HG02970 (cell line): ENCODE results near the gene CDIPT.
"Not testable (repeated sequence)": the region's sequence is repeated elsewhere in the genome, so short reads cannot be mapped to it uniquely, and the experiment has no call there.

ENCODE experiments used
- ATAC-seq: cut with Tn5 transposase; IDR thresholded peaks from one replicate; pipeline ENCODE4 v1.9.1; 2021; ENCODE audit warnings: mild to moderate bottlenecking, moderate library complexity, moderate number of reproducible peaks; ENCODE audit not compliant: unreplicated experiment, low FRiP score

Gene CDIPT, protein sequence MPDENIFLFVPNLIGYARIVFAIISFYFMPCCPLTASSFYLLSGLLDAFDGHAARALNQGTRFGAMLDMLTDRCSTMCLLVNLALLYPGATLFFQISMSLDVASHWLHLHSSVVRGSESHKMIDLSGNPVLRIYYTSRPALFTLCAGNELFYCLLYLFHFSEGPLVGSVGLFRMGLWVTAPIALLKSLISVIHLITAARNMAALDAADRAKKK

DNA sequence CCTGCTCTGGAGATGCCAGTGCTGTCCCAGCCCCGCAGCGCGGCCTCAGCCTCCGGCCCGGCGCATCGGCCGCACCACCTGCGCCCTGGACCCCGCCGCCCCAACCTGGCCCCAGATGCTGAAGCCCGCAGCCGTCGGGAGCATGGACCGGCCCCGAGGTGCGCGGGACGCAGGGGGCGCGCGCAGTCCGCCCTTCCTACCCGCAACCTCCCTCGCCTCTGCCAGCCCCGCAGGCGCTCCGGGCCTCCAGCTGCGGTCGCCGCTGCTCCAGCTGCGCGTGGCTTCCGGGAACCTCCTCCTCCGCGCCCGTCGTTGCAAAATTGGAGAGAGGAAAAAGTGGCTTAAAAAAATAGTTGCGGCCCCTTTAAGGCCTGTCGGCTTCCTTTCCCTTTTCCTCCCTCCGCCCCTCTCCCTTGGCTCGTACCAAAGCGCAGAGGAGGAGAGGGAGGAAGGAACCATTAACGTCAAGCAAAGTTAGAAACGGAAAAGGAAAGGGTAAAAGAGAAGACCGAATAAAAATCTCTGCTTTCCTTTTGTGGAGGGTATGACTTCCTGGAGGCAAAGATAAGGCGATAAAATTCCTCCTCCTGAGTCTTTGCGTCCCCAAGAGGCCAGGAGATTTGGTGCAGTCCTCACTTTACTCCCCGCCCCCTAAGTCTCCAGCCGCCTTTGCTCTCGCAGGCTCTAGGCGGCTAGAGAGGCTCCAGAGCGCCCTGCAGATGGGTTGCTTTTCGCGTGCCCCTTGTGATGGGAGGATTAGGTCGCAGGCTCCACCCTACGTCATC is at the start of gene CDIPT:
Gene CDIPT (minus strand): TSS at position 343 of the 785 bp plus-strand sequence. CDS start 369 bp downstream, outside the sequence.
- ATAC-seq = peak; percentile 81

DNA sequence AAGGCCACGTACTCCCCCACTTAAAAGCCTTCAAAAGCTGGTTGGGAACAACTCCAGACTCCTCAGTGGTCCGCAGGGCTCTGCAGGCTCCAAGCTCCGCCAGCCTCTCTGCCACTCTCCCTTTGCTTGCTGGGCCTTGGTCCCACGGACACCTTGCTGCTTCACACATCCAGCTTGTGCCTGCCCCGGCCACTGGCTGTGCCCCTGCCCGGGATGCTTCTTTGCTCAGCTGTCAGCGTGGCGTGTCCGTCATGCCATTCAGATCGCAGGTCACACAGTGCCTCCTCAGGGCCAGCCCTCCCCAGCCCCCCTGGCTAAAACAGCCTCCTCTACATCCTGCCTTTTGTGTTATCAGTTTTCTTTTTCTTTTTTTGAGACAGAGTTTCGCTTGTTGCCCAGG is 49.1 kb upstream of the CDIPT start:
- no peak for ATAC-seq

DNA sequence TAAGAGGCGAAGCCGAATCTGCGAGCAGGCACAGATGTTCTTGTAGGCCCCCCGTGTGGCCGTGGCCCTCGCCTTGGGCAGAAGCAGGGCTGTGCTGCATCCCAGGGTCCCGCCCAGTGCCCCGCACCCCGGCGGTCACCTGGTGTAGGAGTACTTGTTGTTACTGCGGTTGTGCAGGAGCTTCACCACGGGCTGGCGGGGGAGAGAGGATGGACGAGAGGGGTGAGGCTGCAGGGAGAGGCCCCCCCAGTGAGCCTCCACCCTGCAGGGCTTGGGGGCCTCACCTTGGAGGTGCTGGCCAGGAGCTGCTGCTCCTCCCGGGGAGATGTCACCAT is 48.6 kb upstream of the CDIPT start:
- ATAC-seq = no peak

DNA sequence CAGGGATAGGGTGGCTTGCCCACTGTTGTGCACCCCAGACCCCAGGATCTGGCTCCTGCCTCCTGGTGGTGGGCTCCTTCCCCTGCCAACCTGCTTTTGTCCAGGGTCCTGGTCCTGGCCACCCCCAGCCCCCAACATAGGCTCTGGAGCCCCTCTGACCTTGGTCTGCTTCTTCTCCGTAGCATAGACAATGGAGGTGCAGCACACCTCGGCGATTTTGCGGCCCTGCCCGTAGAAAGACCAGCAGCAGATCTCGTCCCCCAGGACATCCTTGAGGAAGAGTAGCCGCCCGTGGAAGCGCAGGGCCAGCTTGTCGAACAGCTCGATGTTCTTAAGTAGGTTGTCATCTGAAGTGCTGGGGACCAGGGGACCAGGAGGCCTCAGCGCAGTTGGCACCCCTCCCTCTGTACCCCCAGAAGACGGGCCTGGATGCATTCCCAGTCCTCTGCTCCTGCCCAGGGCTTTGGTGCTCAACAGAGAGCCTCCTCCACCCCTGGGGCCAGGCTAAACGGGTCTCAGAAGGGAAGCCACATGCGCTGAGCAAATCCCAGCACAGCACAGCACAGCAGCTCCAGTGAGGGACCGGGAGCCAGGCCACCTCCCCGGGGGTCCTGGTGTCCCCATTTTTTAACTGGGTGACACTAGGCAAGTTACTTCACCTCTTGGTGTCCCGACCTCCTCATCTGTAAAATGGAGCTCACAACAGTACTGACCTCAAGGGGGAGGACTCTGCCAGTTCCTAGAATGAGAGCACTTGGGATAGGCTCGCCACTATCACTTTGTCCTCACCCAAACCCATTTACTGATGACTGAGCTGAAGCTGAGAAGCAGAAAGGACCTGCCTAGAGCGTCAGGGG is 48.0 kb upstream of the CDIPT start:
- no peak for ATAC-seq

DNA sequence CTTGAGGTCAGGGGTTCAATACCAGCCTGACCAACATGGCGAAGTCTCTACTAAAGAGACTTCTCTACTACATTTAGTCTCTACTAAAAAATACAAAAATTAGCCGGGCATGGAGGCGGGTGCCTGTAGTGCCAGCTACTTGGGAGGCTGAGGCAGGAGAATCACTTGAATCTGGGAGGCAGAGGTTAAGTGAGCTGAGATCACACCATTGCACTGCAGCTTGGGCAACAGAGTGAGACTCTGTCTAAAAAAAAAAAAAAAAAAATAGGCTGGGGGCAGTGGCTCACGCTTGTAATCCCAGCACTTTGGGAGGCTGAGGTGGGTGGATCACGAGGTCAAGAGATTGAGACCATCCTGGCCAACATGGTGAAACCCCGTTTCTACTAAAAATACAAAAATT is 46.8 kb upstream of the CDIPT start:
- not testable (repeated sequence) for ATAC-seq

DNA sequence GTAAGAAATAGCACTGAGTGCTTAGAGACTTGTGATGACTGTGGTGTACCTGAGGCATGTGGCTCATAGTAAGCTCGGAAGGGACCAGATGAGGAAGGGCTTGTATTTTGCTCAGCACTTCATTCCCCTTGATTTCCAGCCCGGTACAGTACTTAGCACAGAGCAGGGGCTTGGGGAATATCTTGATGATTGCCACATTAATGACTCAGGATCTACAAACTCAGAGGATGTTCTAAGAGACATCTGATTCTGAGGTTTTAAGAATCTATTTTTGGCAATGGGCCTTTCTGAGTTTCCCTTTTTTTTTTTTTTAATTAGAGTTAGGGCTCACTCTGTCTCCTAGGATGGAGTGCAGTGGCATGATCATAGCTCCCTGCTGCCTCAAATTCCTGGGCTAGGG is 46.4 kb upstream of the CDIPT start:
- no peak for ATAC-seq

DNA sequence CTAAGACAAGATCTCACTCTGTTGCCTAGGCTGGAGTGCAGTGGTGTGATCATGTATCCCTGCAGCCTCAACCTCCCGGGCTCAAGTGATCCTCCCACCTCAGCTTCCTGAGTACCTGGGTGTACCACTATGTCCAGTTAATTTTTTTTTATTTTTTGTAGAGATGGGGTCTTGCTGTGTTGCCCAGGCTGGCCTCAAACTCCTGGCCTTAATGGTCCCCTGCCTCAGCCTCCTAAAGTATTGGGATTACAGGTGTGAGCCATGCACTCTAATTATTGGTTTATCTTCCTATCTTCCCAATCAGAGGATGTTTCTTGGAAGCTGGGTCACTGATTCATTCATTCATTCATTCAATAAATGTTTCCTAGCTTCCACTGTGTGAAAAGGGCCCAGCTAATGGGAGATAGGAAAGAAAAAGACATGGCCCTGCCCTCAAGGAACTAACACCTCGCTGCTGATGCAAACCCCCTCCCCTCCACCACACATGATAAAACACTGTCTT is 45.7 kb upstream of the CDIPT start:
- no peak for ATAC-seq

DNA sequence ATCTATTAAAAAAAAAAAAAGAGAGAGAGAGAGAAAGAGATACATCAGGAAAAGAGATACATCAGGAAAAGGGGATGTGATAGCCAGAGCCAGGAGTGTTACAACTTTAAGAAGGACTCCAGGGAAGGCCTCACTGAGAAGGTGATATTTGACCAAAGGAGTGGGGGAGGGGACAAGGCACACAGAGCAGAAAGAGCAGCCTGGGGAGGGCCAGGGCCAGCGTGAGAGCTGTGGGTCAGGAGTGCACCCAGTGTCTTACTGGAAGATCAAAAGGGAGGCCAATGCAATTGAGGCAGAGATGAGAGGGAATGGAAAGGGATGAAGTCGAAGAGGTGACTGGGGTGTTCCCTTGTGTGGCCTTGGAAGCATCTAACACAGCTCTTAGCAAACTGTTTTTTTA is 44.9 kb upstream of the CDIPT start:
- no peak for ATAC-seq

DNA sequence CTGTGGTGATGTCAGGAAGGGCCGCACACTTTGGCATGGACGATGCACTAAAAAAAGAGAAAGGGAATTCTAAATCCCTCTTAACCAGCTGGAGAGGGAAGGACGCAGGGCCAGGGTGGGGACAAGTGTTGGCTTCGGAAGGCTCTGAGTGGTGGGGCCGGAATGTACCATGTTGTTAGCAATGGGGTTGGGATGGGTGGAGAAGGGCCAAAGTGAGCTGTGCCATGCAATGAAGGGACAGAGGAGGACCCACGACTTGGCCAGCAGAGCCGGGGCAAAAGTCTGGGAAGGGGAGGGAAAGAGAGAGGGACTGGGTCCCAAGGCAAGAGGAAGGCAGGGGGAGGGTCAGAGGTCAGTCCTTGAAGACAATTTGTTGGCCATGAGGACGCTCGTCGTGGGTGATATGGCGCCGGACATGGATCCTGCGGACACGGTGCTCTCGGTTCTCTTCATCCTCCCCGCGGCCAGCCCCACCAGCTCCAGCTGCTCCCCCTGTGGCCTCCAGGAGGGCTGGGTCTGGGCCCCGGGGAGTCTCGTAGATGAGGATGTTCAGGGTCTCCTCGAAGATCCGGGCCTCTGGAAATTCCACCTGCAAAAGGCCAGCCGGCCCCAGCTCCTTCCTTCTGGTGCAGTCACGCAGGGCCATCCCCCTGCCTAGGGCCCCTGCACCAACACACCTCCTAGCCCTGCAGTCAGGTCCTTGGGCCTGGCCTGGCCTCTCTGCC is 43.7 kb upstream of the CDIPT start:
- ATAC-seq = no peak

DNA sequence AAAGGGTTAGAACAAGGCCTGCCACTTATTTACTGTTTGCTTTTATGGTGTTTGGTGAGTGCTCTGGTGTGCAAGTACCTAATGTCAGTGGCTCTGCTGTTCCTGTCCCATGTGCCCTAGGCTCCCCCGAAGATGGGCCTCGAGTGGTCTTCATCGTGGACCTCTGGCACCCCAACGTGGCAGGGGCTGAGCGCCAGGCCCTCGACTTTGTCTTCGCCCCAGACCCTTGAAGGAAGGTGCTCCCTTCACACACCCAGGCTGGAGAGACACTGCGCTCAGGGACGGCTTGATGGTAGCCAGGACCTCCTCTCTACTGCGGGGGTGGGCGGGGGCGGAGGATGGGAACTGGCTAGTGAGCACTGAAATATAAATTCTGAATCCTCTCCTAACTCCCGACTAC is 42.6 kb upstream of the CDIPT start:
- no peak for ATAC-seq

DNA sequence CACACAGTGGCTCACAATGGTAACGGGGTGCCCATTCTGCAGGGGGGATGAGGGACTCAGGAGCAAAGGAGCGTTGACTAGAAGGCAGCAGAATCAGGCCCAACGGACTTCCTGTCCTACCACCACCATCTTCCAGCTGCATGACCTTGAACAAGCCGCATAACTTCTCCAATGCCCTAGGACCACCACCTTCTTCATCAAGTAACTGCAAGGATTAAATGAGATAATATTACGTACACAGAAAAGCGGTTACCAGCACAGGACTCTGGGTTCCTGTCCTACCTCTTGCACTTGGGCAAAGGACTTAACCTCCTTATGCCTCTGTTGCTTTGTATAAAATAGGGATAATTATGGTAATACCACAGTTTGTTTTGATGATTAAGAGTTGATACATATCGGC is 41.9 kb upstream of the CDIPT start:
- ATAC-seq = no peak

DNA sequence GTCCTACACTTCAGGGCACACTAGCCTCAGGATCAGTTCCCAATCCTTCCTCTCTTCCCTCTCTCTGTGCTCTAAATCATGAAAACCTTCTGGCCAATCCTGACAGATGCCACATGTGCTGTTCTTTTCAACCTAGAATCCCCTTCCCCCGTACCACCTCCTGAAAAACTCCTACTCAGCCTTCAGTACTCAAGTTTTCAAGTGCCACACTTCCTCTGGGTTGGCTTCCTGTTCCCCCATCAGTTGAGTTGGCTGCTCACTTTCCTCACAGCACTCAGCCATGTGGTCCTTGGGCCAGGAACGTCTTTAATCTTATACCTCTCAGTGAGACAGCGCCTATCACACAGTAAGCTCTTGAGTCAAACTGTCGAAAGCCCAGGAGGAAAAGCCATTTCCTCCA is 40.6 kb upstream of the CDIPT start:
- ATAC-seq = no peak

DNA sequence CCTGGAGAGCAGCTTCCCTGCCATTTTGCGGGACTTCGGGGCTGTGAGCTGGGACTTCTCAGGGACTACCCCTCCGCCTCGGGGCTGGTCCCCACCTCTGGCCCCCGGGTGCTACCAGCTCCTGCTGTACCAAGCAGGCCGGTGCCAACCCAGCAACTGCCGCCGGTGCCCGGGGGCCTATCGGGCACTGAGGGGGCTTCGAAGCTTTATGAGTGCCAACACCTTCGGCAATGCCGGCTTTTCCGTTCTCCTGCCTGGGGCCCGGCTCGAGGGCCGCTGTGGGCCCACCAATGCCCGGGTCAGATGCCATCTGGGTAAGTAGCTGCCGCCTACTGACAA is 38.5 kb upstream of the CDIPT start:
- ATAC-seq = no peak

DNA sequence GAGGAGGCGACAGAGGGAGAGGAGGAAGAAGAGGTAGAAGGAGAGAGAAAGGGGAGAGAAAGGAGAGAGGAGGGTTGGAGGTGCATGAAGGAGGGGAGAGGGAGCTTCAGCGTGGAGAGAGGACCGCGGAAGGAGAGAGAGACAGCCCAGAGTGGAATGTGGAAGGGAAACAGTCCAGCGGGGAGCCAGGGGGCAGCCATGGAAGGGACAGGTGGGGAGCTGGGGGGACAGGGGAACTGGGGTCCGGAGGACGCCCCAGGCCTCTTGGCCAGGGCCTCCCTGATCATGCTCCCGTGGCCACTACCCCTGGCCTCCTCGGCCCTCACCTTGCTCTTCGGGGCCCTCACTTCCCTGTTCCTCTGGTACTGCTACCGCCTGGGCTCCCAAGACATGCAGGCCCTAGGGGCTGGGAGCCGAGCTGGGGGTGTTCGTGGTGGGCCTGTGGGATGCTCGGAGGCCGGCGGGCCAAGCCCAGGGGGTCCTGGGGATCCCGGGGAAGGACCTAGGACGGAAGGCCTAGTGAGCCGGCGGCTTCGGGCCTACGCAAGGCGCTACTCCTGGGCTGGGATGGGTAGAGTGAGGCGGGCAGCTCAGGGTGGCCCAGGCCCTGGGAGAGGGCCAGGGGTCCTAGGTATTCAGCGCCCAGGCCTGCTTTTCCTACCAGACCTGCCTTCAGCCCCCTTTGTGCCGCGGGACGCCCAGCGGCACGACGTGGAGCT is 38.0 kb upstream of the CDIPT start:
- no peak for ATAC-seq

DNA sequence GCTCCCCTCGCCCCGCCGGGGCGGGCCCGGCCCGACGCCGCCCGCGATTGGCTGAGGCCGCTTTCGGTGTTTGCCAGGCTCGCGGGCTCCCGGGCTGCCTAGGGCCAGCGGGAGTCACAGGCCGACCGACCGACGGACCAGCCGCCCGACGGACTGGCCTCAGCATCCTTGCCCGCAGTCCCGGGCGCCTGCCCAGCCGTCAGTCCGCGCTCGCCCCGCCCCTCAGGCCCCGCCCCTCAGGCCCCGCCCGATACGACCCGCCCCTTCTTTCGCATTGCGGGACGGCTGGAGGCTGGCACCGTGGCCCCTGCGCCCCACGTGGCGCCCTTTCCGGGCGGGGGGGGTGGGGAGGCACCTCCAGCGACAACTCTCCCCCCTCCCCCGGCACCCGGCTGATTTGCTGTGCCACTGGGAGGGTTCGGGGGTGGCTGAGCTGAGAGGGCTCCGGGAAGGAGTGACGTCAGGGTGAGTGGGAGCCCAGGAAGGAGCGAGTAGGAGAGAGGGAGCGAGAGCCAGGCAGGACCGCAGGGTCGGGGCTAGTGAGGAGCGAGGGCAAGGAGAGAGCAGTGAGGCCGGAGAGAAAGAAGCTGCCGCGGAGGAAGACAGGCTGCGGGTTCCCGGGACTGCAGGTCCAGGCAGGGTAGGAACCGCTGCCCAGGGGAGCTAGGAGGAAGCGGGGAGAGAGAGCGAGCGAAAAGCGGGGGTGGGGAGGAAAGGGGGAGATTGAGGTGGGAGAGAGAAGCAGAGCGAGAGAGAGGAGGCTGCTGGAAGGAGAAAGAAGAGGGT is 37.3 kb upstream of the CDIPT start, which contains the start of gene ASPHD1:
Gene ASPHD1 (plus strand): TSS at position 387 of the 786 bp plus-strand sequence. CDS start 484 bp downstream, outside the sequence.
- ATAC-seq = peak; percentile 66

DNA sequence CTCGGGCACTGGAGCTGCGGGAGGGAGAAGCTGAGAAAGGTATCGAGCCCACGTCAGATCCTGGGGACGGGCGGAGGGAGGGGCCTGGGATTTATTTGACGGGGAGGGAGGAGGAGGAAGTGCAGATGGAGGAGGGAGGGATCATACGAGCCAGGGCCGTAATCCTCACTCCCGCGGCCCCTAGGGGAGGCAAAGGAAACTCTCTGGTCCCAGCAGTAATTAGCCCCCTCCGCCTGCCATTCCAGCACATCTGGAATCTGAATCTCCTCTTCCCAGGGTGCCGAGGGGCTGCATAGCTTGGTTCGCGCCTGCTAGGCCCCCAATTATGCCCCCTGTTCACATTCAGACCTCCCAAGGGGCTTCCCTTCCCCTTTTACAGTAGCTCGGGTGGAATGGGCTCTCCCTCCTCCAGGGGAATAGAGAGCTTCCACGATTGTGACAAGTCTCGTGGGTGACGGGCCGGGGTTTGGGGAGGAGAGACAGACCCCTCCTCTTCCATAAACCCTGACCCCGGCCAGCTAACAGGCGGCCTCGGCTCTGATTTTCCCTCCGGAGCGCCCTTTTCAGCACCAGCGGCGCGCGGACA is 36.6 kb upstream of the CDIPT start, which contains the start of gene SEZ6L2:
Gene SEZ6L2 (minus strand): TSS at position 35 of the 586 bp plus-strand sequence. CDS start 531 bp downstream, outside the sequence.
- no peak for ATAC-seq

DNA sequence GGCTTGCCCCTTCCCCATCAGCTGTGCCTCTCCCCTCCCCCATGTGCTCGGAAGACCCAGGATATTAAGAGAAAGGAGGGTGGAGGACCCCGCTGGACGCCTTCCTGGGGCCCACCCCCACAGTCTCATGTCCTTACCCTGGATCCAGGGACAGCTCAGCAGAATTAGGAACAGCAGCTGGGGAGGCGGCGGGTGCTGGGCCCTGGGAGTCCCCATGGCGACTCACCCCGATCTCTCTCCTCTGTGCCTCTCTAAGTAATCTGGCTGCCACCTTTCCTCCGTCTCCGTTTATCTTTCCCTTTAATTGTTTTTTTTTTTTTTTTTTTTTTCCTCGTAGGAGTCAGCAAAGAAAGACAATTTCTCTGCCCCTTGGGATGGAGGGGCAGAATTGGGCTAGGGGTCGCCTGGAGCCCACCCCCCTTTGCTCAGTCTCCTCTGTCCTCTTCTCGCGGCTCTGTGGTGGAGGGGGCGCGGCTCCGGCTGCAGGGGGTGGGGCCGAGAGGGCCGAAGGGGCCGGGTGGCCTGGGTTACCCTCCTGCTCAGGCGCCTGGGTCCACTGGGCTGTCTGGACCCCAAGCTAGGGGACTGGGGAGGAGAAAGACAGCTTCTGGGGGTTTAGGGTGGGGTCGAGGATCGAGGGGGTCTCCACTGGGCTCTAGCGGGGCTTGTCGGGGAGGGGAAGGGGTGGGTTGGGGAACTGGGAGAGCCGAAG is 35.9 kb upstream of the CDIPT start:
- ATAC-seq = no peak
